ENCODE data around the gene GLIS2.
"Not testable (repeated sequence)": the region's sequence is repeated elsewhere in the genome, so short reads cannot be mapped to it uniquely, and the experiment has no call there.

The GLIS2 gene

GRCh38 chr16:4334724-4335495 is 19.0 kb downstream of the GLIS2 start:
- no peak for DNase-seq (ENCODE audit: low spot score)

GRCh38 chr16:4336701-4337539 is 21.1 kb downstream of the GLIS2 start:
- no peak for DNase-seq (ENCODE audit: low spot score)

- DNase-seq (ENCODE audit: low spot score): no peak
Measured at GRCh38 chr16:4337540-4338088, 21.7 kb downstream of the GLIS2 start.

- no peak for DNase-seq (ENCODE audit: low spot score)
Measured at GRCh38 chr16:4338125-4338582, 22.3 kb downstream of the GLIS2 start.

GRCh38 chr16:4338712-4339299 is 22.9 kb downstream of the GLIS2 start:
- no peak for DNase-seq (ENCODE audit: low spot score)

GRCh38 chr16:4339455-4339854 is 23.6 kb downstream of the GLIS2 start:
- no peak for DNase-seq (ENCODE audit: low spot score)

- no peak for DNase-seq (ENCODE audit: low spot score)
Measured at GRCh38 chr16:4339909-4340308, 24.0 kb downstream of the GLIS2 start.

GRCh38 chr16:4340443-4340842 is 24.6 kb downstream of the GLIS2 start:
- no peak for DNase-seq (ENCODE audit: low spot score)

- no peak for DNase-seq (ENCODE audit: low spot score)
Measured at GRCh38 chr16:4341250-4341649, 25.4 kb downstream of the GLIS2 start.

- DNase-seq (ENCODE audit: low spot score): no peak
Measured at GRCh38 chr16:4342866-4343744, 27.2 kb downstream of the GLIS2 start.

- not testable (repeated sequence) for DNase-seq (ENCODE audit: low spot score)
Measured at GRCh38 chr16:4344300-4344982, 28.6 kb downstream of the GLIS2 start.

GRCh38 chr16:4344983-4345835 is 29.3 kb downstream of the GLIS2 start:
- DNase-seq (ENCODE audit: low spot score): peak; percentile 76

GRCh38 chr16:4345836-4346781 is 30.2 kb downstream of the GLIS2 start:
- no peak for DNase-seq (ENCODE audit: low spot score)

- no peak for DNase-seq (ENCODE audit: low spot score)
Measured at GRCh38 chr16:4347010-4347409, 31.1 kb downstream of the GLIS2 start.

- DNase-seq (ENCODE audit: low spot score): no peak
Measured at GRCh38 chr16:4347765-4348509, 32.1 kb downstream of the GLIS2 start.

- no peak for DNase-seq (ENCODE audit: low spot score)
Measured at GRCh38 chr16:4349332-4349731, 33.5 kb downstream of the GLIS2 start.

GRCh38 chr16:4350365-4350786 is 34.5 kb downstream of the GLIS2 start:
- DNase-seq (ENCODE audit: low spot score): no peak

All from pons (tissue), 1 donor.